OCI-LY7 (cell line): ENCODE data around the gene ABHD12. TPM values are rescaled to one million over a fixed set of nuclear protein-coding genes. Genes with fewer than 3 reads are reported as not detected.

Experiments
- BruUV-seq: library from RNA; stranded (reverse); fragments of 400-500 nt; replicated peaks from 2 replicates; lab custom pipeline; 2021; lab: Mats Ljungman, UMichigan
- CTCF ChIA-PET: fragments of 300-600 bp; sonication (Branson Sonifier 250); formaldehyde crosslinking; loops from one replicate; lab custom pipeline; 2022; ENCODE audit warnings: antibody characterized with exemption; ENCODE audit not compliant: unreplicated experiment; lab: Charles Lee
- POLR2A ChIA-PET: fragments of 300-600 bp; sonication (Branson Sonifier 250); formaldehyde crosslinking; loops from one replicate; lab custom pipeline; 2022; ENCODE audit warnings: antibody characterized with exemption; lab: Charles Lee
- DNase-seq: peaks from one replicate; pipeline ENCODE4 v3.0.0-alpha.2; 2015; ENCODE audit warnings: low spot score
- H2AFZ ChIP-seq: fragments of 200-600 bp; sonication (generic), shearing (Covaris generic); 2 replicates; pipeline ENCODE4 v1.6.1; 2014; ENCODE audit warnings: mild to moderate bottlenecking, antibody characterized with exemption, low read length, moderate library complexity
- H3K27ac ChIP-seq: fragments of 200-600 bp; sonication (generic); 2 replicates; pipeline ENCODE4 v1.5.1; 2014; ENCODE audit warnings: mixed run types, low read depth, mild to moderate bottlenecking, moderate library complexity, low read length, inconsistent platforms; ENCODE audit not compliant: poor library complexity, severe bottlenecking
- H3K36me3 ChIP-seq: fragments of 200-600 bp; sonication (generic); 2 replicates; pipeline ENCODE4 v1.6.1; 2014; ENCODE audit warnings: mild to moderate bottlenecking, antibody characterized with exemption, low read length, moderate library complexity, mixed read lengths; ENCODE audit not compliant: insufficient read depth
- H3K4me1 ChIP-seq: fragments of 200-600 bp; sonication (generic); 2 replicates; pipeline ENCODE4 v1.5.1; 2014; ENCODE audit warnings: mild to moderate bottlenecking, low read length; ENCODE audit not compliant: insufficient read depth, poor library complexity, severe bottlenecking
- H3K4me2 ChIP-seq: fragments of 200-600 bp; sonication (generic); 2 replicates; pipeline ENCODE4 v1.6.1; 2014; ENCODE audit warnings: mild to moderate bottlenecking, low read length
- H3K4me3 ChIP-seq: fragments of 200-600 bp; sonication (generic); 2 replicates; pipeline ENCODE4 v1.5.1; 2014; ENCODE audit warnings: mild to moderate bottlenecking, low read depth, low read length; ENCODE audit not compliant: poor library complexity, severe bottlenecking
- H3K79me2 ChIP-seq: fragments of 200-600 bp; sonication (generic); 2 replicates; pipeline ENCODE4 v1.6.1; 2016; ENCODE audit warnings: low read depth, mild to moderate bottlenecking, low read length, moderate library complexity, mixed read lengths; ENCODE audit not compliant: insufficient read depth
- H3K9me2 ChIP-seq: fragments of 200-600 bp; sonication (generic); 2 replicates; pipeline ENCODE4 v1.6.1; 2016; ENCODE audit warnings: mild to moderate bottlenecking, low read length, mixed read lengths; ENCODE audit not compliant: insufficient read depth
- H3K9me3 ChIP-seq: fragments of 200-600 bp; sonication (generic); 2 replicates; pipeline ENCODE4 v1.6.1; 2014; ENCODE audit warnings: mild to moderate bottlenecking, mixed run types, low read length, mixed read lengths
- H4K20me1 ChIP-seq: fragments of 200-600 bp; sonication (generic); 2 replicates; pipeline ENCODE4 v1.6.1; 2014; ENCODE audit warnings: mild to moderate bottlenecking, antibody characterized with exemption, low read length, moderate library complexity, mixed read lengths; ENCODE audit not compliant: insufficient read depth
- CTCF ChIP-seq: fragments of 200-600 bp; sonication (generic); conservative IDR thresholded peaks from 2 replicates; pipeline ENCODE4 v1.5.1; 2014; ENCODE audit warnings: mild to moderate bottlenecking, antibody characterized with exemption, low read length, moderate library complexity, mixed read lengths
- EZH2phosphoT487 ChIP-seq: fragments of 200-600 bp; sonication (generic); IDR thresholded peaks from 2 replicates; pipeline ENCODE4 v1.6.1; 2018; ENCODE audit warnings: low read depth, borderline replicate concordance, mild to moderate bottlenecking, mixed run types, antibody characterized with exemption, low read length, moderate library complexity, mixed read lengths
- intact Hi-C: fragments of 100-400 bp; cut with micrococcal nuclease; formaldehyde crosslinking; loops from one replicate; pipeline ENCODE4 v1.10.0; 2022; ENCODE audit not compliant: unreplicated experiment
- total RNA-seq, 2 experiments: library from RNA; depleted of rRNA in 1 of 2; stranded (reverse); fragments of >200 nt in 1 of 2; shearing (Covaris generic) in 1 of 2; gene quantifications; 2 replicates each; pipeline ENCODE4 v1.2.3, GENCODE V29; 2014 to 2022

The ABHD12 gene
- total RNA-seq, 2 experiments from 2014 or later, result 10.6 to 12.9 TPM

DNA sequence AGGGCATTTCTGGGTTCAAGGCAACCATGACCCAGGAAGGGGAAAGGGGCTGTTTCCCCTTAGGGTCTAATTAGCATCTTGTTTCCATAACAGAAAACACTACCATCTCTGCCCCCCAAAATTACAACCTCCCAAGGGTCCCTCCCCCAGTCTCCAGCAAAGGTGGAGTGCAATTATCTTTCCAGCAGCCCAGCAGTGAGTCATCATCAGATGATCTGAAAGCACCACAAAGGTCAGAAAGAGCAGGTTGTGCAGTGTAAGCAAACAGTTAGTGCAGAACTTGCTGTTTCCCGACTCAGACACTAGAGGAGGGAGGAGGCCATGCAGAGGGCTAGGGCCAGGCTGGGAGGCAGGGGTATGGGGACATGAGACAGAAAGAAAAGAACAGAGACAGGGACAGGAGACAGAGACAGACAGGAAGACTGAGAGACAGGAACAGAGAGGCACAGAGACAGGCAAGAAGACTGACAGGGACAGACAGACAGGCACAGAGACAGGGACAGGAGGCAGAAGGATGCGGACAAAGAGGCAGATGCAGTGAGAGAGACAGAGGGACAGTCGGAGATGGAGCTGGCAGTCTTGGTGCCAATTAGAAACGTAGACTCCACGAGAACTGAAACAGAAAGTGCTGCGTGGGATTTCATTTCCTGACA is 80.2 kb downstream of the ABHD12 start:
- no TSS peak for BruUV-seq
- peak; percentile 39 for DNase-seq

GRCh38 chr20:25309395-25310267 is 81.0 kb downstream of the ABHD12 start:
- ChIA-PET CTCF (no interaction called here), POLR2A (no interaction called here)
- H3K9me3 ChIP-seq, result no peaks in the 10 kb centered on the region
- H3K9me2 ChIP-seq, result no peaks in the 10 kb centered on the region
- no peak overlapping the region for H3K4me3 ChIP-seq
- no TSS peak for BruUV-seq
- H4K20me1 ChIP-seq, result no peaks in the 10 kb centered on the region
- no peak overlapping the region for H2AFZ ChIP-seq
- H3K79me2 ChIP-seq, result no peaks in the 10 kb centered on the region
- no peaks in the 10 kb centered on the region for H3K36me3 ChIP-seq
- H3K4me2 ChIP-seq, result no peak overlapping the region
- no peak for DNase-seq
- H3K4me1 ChIP-seq, result no peaks in the 10 kb centered on the region
- no peak for TF ChIP-seq EZH2phosphoT487
- no peak for TF ChIP-seq CTCF
- H3K27ac ChIP-seq, result no peak overlapping the region
- intact Hi-C loops, result no loop called here

More for the DNA sequence above, 80.2 kb downstream of the ABHD12 start:
- Histone ChIP-seq H3K4me1 (no peaks in the 10 kb centered on the region), H3K27ac (no peak overlapping the region), H3K36me3 (no peaks in the 10 kb centered on the region), H3K79me2 (no peaks in the 10 kb centered on the region), H2AFZ (no peak overlapping the region), H3K4me2 (no peak overlapping the region), H3K9me2 (no peaks in the 10 kb centered on the region), H4K20me1 (no peaks in the 10 kb centered on the region), H3K4me3 (no peak overlapping the region), H3K9me3 (no peaks in the 10 kb centered on the region)
- ChIA-PET POLR2A (no interaction called here), CTCF (no interaction called here)
- TF ChIP-seq CTCF (peak; percentile 64), EZH2phosphoT487 (no peak)
- intact Hi-C loops, result no loop called here
